T47D (cell line): ENCODE results near the gene PRLH.

Source experiments
- DNase-seq, 2 experiments: peaks; one replicate each; pipeline versions ENCODE4 v3.0.0 to v3.0.0-alpha.2; 2011 to 2012; ENCODE audit warnings: low read depth in 1 of 2, low spot score in 1 of 2
- JUND ChIP-seq: IDR thresholded peaks from 2 replicates; pipeline ENCODE4 v1.6.1; 2012; ENCODE audit warnings: low read depth
- in situ Hi-C: cut with HindIII; loops from 2 replicates; pipeline ENCODE4 v1.10.0; 2016; ENCODE audit warnings: low sequenced_read_pairs, low pct_unique_long_range_greater_than_20kb

Gene PRLH

GRCh38 chr2:237612527-237613357 lies 46.4 kb downstream of the PRLH start:
- no peak for TF ChIP-seq JUND
- no peak for DNase-seq
- in situ Hi-C loops: no loop called here

GRCh38 chr2:237613679-237614078 lies 47.3 kb downstream of the PRLH start:
- no peak for TF ChIP-seq JUND
- in situ Hi-C loops: no loop called here
- DNase-seq: no peak

- TF ChIP-seq JUND: no peak
- DNase-seq: no peak
- in situ Hi-C loops: no loop called here
Measured at GRCh38 chr2:237614151-237614720, 47.9 kb downstream of the PRLH start.

- no peak for TF ChIP-seq JUND
- no peak for DNase-seq
Measured at GRCh38 chr2:237615631-237616249, 49.4 kb downstream of the PRLH start.

GRCh38 chr2:237616373-237616733 lies 50.0 kb downstream of the PRLH start:
- DNase-seq: no peak
- no peak for TF ChIP-seq JUND
- in situ Hi-C loops: no loop called here

More at GRCh38 chr2:237615631-237616249, 49.4 kb downstream of the PRLH start:
- in situ Hi-C loops: no loop called here
